HTERT RPE-1 (cell line): ENCODE measurements around the gene SDCCAG8.

ENCODE experiments used
- in situ Hi-C: fragments of 300-500 bp; cut with MboI; formaldehyde crosslinking; loops from 4 replicates; pipeline ENCODE4 v1.14.3; 2020; ENCODE audit warnings: low sequenced_read_pairs

Gene SDCCAG8

GRCh38 chr1:243253926-243254232 lies 2.0 kb upstream of the SDCCAG8 start:
- in situ Hi-C loops = no loop called here

- in situ Hi-C loops = no loop called here
These were observed 1.5 kb upstream of the SDCCAG8 start for GRCh38 chr1:243254233-243254926.

- in situ Hi-C loops = no loop called here
These were observed 682 bp upstream of the SDCCAG8 start, which contains the start of gene CEP170 for GRCh38 chr1:243254927-243255790. TSS of gene CEP170 (minus strand) at chr1:243255281. CDS start at chr1:243225280, 30,001 bp downstream.

GRCh38 chr1:243256590-243256989 lies 749 bp downstream of the SDCCAG8 start:
- in situ Hi-C loops = no loop called here

GRCh38 chr1:243257189-243257588 lies 1.3 kb downstream of the SDCCAG8 start:
- in situ Hi-C loops = no loop called here

GRCh38 chr1:243258731-243259130 lies 2.9 kb downstream of the SDCCAG8 start:
- in situ Hi-C loops = no loop called here

- in situ Hi-C loops = no loop called here
These were observed 4.5 kb downstream of the SDCCAG8 start for GRCh38 chr1:243260221-243260880.

- in situ Hi-C loops = no loop called here
These were observed 5.5 kb downstream of the SDCCAG8 start for GRCh38 chr1:243261390-243261789.

- in situ Hi-C loops = no loop called here
These were observed 8.9 kb downstream of the SDCCAG8 start for GRCh38 chr1:243264717-243265116.

- in situ Hi-C loops = no loop called here
These were observed 10.4 kb downstream of the SDCCAG8 start for GRCh38 chr1:243266231-243266630.

- in situ Hi-C loops = no loop called here
These were observed 11.6 kb downstream of the SDCCAG8 start for GRCh38 chr1:243267471-243267880.

GRCh38 chr1:243267914-243268653 lies 12.2 kb downstream of the SDCCAG8 start:
- in situ Hi-C loops = no loop called here

GRCh38 chr1:243268751-243269460 lies 13.1 kb downstream of the SDCCAG8 start:
- in situ Hi-C loops = no loop called here

GRCh38 chr1:243269461-243269801 lies 13.6 kb downstream of the SDCCAG8 start:
- in situ Hi-C loops = no loop called here

- in situ Hi-C loops = no loop called here
These were observed 14.4 kb downstream of the SDCCAG8 start for GRCh38 chr1:243270097-243270864.

GRCh38 chr1:243271996-243272395 lies 16.2 kb downstream of the SDCCAG8 start:
- in situ Hi-C loops = no loop called here

GRCh38 chr1:243272401-243272800 lies 16.6 kb downstream of the SDCCAG8 start:
- in situ Hi-C loops = no loop called here

GRCh38 chr1:243273506-243273905 lies 17.7 kb downstream of the SDCCAG8 start:
- in situ Hi-C loops = no loop called here

- in situ Hi-C loops = no loop called here
These were observed 18.1 kb downstream of the SDCCAG8 start for GRCh38 chr1:243273945-243274344.

GRCh38 chr1:243275316-243275715 lies 19.5 kb downstream of the SDCCAG8 start:
- in situ Hi-C loops = no loop called here
